Cortex of kidney (tissue), 1 donor: ENCODE measurements around the gene AMHR2.

Source experiments
- DNase-seq: peaks from one replicate; lab custom pipeline; 2025; lab: John Stamatoyannopoulos, UW

Gene AMHR2

GRCh38 chr12:53453953-53454640, 30.4 kb downstream of the AMHR2 start:
- DNase-seq, result no peak

- DNase-seq, result no peak
Observed at GRCh38 chr12:53454707-53455106, 31.1 kb downstream of the AMHR2 start.

DNA sequence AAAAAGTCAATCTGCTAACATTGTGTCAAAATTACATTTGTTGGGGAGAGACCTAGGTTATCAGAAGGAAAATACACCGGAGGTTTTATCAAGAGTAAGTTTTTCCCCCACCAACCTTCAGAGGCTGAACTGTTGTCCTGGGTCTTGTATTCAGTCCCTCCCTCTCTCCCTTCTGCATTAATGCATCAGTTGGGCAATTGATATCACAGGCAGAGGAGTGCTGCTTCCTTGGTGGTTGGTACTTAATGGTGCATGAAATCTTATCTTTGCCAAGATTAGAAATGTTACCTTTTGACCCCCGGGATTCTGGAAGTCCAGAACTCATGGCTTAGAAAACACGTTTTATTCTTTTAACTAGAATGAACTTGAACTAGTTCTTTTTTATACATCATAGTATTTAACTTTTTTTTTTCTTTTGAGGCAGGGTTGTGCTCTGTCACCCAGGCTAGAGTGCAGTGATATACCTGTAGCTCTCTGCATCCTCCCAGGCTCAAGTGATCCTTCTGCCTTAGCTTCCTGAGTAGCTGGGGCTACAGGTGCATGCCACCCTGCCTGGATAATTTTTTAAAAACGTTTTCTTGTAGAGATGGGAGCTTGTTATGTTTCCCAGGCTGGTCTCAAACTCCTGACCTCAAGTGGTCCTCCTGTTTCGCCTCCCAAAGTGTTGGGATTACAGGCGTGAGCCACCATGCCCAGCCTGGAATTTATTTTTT, 33.2 kb downstream of the AMHR2 start:
- DNase-seq, result no peak

DNA sequence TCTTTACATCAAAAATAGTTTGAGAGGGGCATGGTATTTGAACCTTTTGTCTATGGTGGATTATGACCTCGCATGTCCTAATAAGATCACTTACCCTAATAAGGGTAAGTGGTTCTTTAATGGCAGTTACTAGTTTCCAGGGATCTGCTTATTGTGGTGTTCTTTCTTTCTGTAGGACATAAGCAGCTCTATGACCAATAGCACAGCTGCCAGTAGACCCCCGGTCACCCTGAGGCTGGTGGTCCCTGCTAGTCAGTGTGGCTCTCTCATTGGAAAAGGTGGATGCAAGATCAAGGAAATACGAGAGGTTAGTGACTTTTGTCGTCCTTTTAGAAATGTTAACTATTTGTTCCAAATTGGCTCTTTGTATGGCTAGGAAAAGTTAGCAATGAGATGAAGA, 35.4 kb downstream of the AMHR2 start:
- DNase-seq, result no peak

- no peak for DNase-seq
Observed at GRCh38 chr12:53461059-53461458, 37.4 kb downstream of the AMHR2 start.

DNA sequence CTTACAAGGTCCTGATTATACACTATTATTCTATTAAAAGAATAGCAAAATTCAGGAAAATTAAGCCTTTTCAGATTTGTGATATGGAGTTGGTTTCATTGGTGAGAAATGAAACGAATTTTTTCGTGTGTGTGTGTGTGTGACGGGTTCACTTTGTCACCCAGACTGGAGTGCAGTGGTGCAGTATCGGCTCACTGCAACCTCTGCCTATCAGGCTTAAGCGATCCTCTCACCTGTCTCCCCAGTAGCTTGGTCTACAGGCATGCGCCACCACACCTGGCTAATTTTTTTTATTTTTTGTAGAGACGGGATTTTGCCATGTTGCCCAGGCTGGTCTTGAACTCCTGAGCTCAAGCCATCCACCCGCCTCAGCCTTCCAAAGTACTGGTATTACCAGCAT, 37.9 kb downstream of the AMHR2 start:
- no peak for DNase-seq

GRCh38 chr12:53462935-53463334, 39.3 kb downstream of the AMHR2 start:
- no peak for DNase-seq

DNA sequence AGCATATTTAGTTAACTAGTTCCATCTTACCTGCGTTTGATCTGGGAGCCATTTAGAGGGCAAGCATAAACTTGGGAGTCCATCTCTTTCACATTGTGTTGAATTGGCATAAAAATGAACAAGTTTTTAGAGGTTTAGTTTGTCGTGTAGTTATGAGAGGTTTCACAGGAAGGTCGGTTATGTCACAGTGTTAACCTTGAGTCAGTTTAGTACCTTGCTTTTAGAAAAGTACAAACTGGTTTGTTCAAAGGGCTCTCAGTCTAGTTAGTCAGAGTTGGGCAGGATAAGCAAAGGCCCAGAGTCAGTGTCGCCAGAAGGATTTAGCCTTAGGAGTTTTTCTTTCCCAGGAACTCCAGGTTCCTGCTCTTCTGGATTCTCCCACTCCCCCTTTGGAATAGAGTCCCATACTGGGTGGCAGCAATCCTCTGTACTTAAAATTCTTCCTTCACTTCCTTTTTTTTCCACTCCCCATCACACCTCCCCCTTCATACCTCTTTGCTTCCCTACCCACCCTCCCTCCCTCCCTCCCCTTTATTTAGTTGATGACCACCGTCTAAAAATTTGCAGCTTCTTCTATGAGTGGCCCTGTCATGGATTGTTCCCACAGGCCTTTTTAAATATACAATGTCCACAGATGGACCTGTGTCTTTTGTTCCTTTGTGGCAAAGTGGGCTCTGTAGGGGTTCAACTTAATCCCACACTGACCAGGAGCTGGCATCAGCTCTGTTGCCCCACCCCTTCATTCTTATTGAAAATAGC, 40.3 kb downstream of the AMHR2 start:
- DNase-seq, result no peak

DNA sequence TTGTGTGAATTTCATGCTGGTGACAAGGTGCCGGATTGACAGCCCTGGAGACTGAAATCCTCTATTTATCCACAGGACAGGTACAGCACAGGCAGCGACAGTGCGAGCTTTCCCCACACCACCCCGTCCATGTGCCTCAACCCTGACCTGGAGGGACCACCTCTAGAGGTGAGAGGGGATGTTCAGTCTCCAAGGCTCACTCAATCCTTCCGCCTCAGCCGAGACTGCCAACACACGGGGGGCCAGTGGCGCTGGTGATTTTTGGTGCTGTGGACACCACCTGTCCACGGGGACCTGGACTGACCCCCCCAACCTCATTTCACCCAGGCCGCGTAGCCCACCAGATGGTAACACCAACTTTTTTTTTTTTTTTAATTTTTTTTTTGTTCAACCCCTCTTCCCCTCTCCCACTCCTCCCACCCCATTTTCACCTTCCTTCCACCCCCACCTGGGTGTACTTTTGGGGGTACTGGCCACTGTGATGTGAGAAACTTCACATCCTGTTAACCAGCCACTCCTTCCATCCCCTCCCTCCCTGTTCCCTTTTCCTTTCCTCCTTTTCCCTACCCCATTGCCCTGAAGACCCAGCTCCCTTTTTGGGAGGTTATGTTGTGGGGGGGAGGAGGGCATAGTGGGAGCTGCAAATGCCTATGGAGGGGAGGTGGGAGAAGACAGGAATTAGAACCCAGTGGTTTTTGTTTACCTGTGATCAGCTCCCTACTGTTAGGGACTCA, 41.2 kb downstream of the AMHR2 start:
- DNase-seq, result no peak

DNA sequence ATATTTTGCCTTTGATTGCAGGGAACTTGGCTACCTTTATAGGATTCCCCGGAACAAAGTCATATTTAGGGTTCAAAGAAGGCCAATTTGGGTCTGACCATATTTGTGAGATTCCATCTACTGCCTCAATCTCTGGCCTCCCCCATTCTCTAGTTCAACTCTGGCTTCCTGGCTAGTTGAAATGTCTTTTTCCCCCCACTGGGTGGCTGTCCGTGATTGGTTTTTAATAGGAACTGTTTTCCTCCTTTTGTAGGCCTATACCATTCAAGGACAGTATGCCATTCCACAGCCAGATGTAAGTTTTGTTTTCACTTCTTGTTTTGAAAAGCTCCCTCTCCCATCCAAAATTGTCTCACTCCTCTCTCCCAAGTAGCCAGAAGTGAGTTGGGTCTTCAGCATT, 42.0 kb downstream of the AMHR2 start:
- no peak for DNase-seq

DNA sequence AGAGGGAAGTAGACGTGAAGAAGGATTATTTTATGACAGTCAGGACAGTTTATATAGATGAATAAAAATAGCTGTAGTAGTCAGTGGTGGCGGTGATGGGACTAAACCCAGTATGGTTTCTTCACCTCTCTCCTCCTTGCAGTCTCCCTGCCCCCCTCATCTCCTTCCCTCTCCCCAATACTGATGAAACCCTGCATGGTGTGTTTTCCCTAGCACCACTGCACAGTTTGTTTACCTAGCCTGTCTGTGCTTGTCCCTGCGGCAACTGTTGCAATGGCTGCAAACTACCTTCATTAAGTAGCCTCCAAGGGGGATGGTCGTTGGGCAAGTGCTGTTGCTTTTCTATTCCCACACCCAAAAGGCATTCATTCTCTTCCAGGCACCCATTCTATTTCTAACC, 43.0 kb downstream of the AMHR2 start:
- no peak for DNase-seq

DNA sequence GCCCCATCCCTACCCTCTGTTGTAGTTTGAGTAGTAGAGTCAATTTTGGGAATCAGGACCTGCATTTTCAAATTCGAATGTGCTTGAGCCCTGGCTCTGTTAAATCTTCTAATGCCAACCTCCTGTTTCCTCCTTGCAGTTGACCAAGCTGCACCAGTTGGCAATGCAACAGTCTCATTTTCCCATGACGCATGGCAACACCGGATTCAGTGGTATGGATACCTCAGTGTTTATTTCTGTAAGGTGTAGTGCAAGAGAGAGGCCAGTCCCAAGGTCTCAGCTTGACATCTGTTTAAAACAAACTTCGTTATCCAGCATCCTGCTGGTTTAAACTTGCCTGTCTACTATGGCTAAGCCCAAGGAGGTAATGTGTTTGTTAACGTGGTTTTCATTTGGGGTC, 43.4 kb downstream of the AMHR2 start:
- no peak for DNase-seq

DNA sequence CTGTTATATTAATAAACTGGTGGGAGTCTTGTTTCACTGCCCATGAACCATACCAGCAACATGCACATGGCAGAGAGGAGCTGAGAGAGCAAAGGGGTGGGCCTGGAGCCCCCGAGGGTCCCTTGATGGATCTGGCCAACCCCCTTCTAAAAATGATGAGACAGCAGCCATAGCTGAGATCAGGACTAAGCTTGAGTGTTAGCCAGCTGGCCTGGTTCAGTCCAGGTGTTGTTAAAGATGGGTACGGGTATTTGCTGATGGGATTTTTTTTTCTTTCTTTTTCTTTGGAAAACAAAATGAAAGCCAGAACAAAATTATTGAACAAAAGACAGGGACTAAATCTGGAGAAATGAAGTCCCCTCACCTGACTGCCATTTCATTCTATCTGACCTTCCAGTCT, 44.2 kb downstream of the AMHR2 start:
- no peak for DNase-seq

DNA sequence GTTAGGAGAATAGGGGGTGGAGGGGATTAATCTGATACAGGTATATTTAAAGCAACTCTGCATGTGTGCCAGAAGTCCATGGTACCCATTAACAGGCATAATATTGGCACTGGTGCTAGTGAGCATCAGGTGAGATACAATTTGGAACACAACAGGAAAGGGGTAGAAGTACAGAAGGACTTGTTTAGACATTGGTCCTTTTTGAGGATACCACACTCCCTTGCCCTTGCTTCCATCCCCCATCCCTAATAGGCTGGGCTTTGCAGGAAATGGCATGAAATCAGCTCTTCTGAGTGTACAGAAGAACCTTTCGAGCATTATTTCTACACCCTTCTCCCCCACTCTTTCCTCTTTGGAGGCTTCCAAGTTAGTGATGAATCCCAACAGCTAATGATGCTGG, 44.6 kb downstream of the AMHR2 start:
- no peak for DNase-seq

GRCh38 chr12:53472056-53472582, 48.5 kb downstream of the AMHR2 start:
- DNase-seq, result no peak

- DNase-seq, result no peak
Observed at GRCh38 chr12:53474077-53474476, 50.4 kb downstream of the AMHR2 start.

DNA sequence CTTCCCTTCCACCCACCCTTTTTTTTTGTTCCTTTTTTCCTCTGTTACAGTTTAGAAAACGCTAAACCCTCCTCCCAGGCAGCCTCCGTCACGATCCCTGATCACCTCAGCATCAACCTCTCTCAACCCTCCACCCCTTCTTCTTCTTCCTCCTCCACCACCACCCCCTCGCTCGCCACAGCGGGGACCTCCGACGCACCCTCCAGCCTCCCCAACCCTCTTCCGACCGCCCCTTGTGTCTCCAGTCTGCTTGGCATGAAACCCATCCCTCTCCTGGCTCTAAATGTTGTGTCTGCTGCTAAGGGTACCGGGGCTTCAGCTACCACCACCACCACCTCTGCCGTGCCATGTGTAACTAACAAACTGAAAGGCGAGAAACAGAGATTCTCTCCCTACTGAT, 51.2 kb downstream of the AMHR2 start:
- DNase-seq, result no peak

GRCh38 chr12:53476769-53477209, 53.1 kb downstream of the AMHR2 start:
- DNase-seq, result no peak

DNA sequence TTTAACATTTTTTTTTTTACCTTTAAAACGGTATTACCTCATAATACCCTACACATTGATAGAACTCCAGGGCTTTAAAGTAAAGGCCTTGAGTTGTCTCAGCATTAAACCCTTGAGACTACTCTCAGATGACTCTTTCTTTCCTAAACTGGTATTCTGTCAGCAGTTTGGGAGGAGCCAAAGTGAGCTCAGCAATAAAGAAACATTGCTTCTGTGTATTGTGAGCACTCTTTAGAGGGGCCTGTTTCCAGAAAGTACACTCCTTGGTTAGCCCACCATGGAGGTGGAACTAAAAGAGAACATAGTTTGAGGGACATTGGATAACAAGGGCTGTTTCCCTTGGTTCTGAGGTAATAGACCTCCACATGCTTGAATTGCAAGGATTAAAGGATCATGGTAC, 55.2 kb downstream of the AMHR2 start:
- DNase-seq, result no peak

DNA sequence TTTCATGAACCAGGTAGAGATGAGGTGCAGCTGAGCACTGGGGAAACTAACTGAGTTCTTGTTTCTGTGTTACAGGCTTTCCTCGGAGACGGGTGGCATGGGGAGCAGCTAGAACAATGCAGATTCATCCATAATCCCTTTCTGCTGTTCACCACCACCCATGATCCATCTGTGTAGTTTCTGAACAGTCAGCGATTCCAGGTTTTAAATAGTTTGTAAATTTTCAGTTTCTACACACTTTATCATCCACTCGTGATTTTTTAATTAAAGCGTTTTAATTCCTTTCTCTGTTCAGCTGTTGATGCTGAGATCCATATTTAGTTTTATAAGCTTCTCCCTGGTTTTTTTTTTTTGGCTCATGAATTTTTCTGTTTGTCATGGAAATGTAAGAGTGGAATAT, 55.7 kb downstream of the AMHR2 start:
- no peak for DNase-seq

GRCh38 chr12:53480491-53481442, 57.1 kb downstream of the AMHR2 start:
- DNase-seq, result no peak
